Measurements from ENCODE around the gene HTR2A.

DNA sequence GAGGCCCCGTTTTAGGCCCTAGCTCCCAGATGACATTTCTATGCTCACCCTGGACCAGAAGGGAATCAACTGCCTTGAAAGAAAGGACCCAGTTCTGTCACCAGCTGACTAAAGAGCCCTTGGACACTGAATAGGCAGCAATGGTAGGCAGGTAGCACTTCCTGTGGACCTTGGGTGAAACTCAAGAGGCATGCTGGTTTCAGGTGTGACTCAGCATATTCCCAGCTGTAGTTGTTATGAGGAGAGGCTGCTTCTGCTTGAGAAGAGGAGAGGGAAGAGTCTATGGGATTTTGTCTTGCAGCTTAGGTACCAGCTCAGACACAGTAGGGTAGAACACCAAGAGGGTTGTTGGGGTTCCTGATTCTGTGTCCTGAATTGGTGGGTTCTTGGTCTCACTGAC lies 37.9 kb upstream of the HTR2A start:
- TF ChIP-seq, protein P1, sequence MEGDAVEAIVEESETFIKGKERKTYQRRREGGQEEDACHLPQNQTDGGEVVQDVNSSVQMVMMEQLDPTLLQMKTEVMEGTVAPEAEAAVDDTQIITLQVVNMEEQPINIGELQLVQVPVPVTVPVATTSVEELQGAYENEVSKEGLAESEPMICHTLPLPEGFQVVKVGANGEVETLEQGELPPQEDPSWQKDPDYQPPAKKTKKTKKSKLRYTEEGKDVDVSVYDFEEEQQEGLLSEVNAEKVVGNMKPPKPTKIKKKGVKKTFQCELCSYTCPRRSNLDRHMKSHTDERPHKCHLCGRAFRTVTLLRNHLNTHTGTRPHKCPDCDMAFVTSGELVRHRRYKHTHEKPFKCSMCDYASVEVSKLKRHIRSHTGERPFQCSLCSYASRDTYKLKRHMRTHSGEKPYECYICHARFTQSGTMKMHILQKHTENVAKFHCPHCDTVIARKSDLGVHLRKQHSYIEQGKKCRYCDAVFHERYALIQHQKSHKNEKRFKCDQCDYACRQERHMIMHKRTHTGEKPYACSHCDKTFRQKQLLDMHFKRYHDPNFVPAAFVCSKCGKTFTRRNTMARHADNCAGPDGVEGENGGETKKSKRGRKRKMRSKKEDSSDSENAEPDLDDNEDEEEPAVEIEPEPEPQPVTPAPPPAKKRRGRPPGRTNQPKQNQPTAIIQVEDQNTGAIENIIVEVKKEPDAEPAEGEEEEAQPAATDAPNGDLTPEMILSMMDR (IDR thresholded peaks at IDR 0.05) = no peak
- TF ChIP-seq POLR2A (IDR thresholded peaks at IDR 0.05) = no peak
